ENCODE measurements around the gene CCND3.

Gene CCND3

GRCh38 chr6:41941280-41942066, at the start of gene CCND3:
TSS of gene CCND3 (minus strand) at chr6:41941808. CDS start at chr6:41941649, 159 bp downstream.
- DNase-seq (ENCODE audit: low read depth in 2 of 3, low spot score in 1 of 3), result peak; percentile 78 to 93 (median 84)

GRCh38 chr6:41986339-41986738, 44.7 kb upstream of the CCND3 start:
- no peak for DNase-seq (ENCODE audit: low read depth in 2 of 3, low spot score in 1 of 3)

- no peak for DNase-seq (ENCODE audit: low read depth in 2 of 3, low spot score in 1 of 3)
Observed at GRCh38 chr6:41984623-41985022, 43.0 kb upstream of the CCND3 start.

- peak in 1 of 3 donors; percentile 37 for DNase-seq (ENCODE audit: low read depth in 2 of 3, low spot score in 1 of 3)
Observed at GRCh38 chr6:41976794-41977484, 35.3 kb upstream of the CCND3 start.

- DNase-seq (ENCODE audit: low read depth in 2 of 3, low spot score in 1 of 3), result no peak
Observed at GRCh38 chr6:41975276-41975675, 33.7 kb upstream of the CCND3 start.

- DNase-seq (ENCODE audit: low read depth in 2 of 3, low spot score in 1 of 3), result no peak
Observed at GRCh38 chr6:41974281-41974825, 32.7 kb upstream of the CCND3 start.

- DNase-seq (ENCODE audit: low read depth in 2 of 3, low spot score in 1 of 3), result no peak
Observed at GRCh38 chr6:41972826-41973225, 31.2 kb upstream of the CCND3 start.

GRCh38 chr6:41970436-41970846, 28.8 kb upstream of the CCND3 start:
- peak; percentile 53 to 64 (median 61) for DNase-seq (ENCODE audit: low read depth in 2 of 3, low spot score in 1 of 3)

GRCh38 chr6:41967312-41968287, 26.0 kb upstream of the CCND3 start:
- DNase-seq (ENCODE audit: low read depth in 2 of 3, low spot score in 1 of 3), result no peak

- DNase-seq (ENCODE audit: low read depth in 2 of 3, low spot score in 1 of 3), result no peak
Observed at GRCh38 chr6:41966961-41967311, 25.3 kb upstream of the CCND3 start.

- no peak for DNase-seq (ENCODE audit: low read depth in 2 of 3, low spot score in 1 of 3)
Observed at GRCh38 chr6:41966214-41966920, 24.8 kb upstream of the CCND3 start.

GRCh38 chr6:41965429-41966213, 24.0 kb upstream of the CCND3 start:
- DNase-seq (ENCODE audit: low read depth in 2 of 3, low spot score in 1 of 3), result no peak

GRCh38 chr6:41964201-41964887, 22.7 kb upstream of the CCND3 start:
- DNase-seq (ENCODE audit: low read depth in 2 of 3, low spot score in 1 of 3), result no peak

- no peak for DNase-seq (ENCODE audit: low read depth in 2 of 3, low spot score in 1 of 3)
Observed at GRCh38 chr6:41963371-41963770, 21.8 kb upstream of the CCND3 start.

- no peak for DNase-seq (ENCODE audit: low read depth in 2 of 3, low spot score in 1 of 3)
Observed at GRCh38 chr6:41960028-41960427, 18.4 kb upstream of the CCND3 start.

- no peak for DNase-seq (ENCODE audit: low read depth in 2 of 3, low spot score in 1 of 3)
Observed at GRCh38 chr6:41958022-41958856, 16.6 kb upstream of the CCND3 start.

GRCh38 chr6:41957117-41957516, 15.5 kb upstream of the CCND3 start:
- DNase-seq (ENCODE audit: low read depth in 2 of 3, low spot score in 1 of 3), result no peak

- no peak for DNase-seq (ENCODE audit: low read depth in 2 of 3, low spot score in 1 of 3)
Observed at GRCh38 chr6:41955412-41955811, 13.8 kb upstream of the CCND3 start.

All from stimulated activated CD4-positive, alpha-beta T cell treated with anti-CD3 and anti-CD28 coated beads, Interleukin-12 subunit alpha, Interleukin-12 subunit beta, amount 100 ng/mL, for 48 hours (primary cell).